ENCODE measurements around the gene GNRH2. TPM values are rescaled to one million over a fixed set of nuclear protein-coding genes. Genes with fewer than 3 reads are reported as not detected.
A peak's percentile ranks its signal among the peaks of the same experiment; 100 is the strongest.

Gene GNRH2
- total RNA-seq, 1 experiment from 2014 or later = 0.65 TPM

- BruUV-seq (replicated peaks) = no TSS peak
- H3K4me3 ChIP-seq = no peak overlapping the region
- intact Hi-C loops (cut with micrococcal nuclease; ENCODE audit: unreplicated experiment) = loop anchor here (1.0 kb wide), 2 partner anchors 245 to 313 kb away; no protein-coding TSS in a partner anchor
- TF ChIP-seq CTCF (conservative IDR thresholded peaks at IDR 0.05) (peak; percentile 78), EZH2 (IDR thresholded peaks at IDR 0.05; ENCODE audit: low read depth) (no peak)
- H3K27ac ChIP-seq = no peak overlapping the region
- H3K79me2 ChIP-seq (ENCODE audit: low read depth) = no peaks in the 10 kb centered on the region
- no peaks in the 10 kb centered on the region for H3F3A ChIP-seq (ENCODE audit: insufficient read depth, low read depth)
- CTCF ChIA-PET = interaction anchor here (0.5 to 1.0 kb wide), 2 partner anchors 91 to 245 kb away, joined by 4 to 8 read pairs; no protein-coding TSS in a partner anchor
- no peaks in the 10 kb centered on the region for H3K9me3 ChIP-seq (ENCODE audit: insufficient read depth, low read depth)
- DNase-seq = peak in 1 of 2 experiments; percentile 57
- H4K20me1 ChIP-seq (ENCODE audit: insufficient read depth) = no peaks in the 10 kb centered on the region; the same call in 1 of the 2 replicates
- no peak overlapping the region for H2AFZ ChIP-seq
- H3K4me1 ChIP-seq (replicated peaks; ENCODE audit: insufficient read depth) = no peaks in the 10 kb centered on the region
- peaks cover 3% of the 10 kb centered on the region; the same call in 1 of the 2 replicates for H3K36me3 ChIP-seq (ENCODE audit: low read depth)
- H3K4me2 ChIP-seq = no peak overlapping the region
- POLR2A ChIA-PET (ENCODE audit: unreplicated experiment) = no interaction called here
- H3K9me2 ChIP-seq (ENCODE audit: insufficient read depth) = no peaks in the 10 kb centered on the region
- H3K27me3 ChIP-seq (ENCODE audit: insufficient read depth, low read depth) = no peaks in the 10 kb centered on the region
Observed at GRCh38 chr20:3000852-3001523, 42.4 kb upstream of the GNRH2 start.

- no peak overlapping the region for H3K4me2 ChIP-seq
- H3K79me2 ChIP-seq (ENCODE audit: low read depth) = no peaks in the 10 kb centered on the region
- ChIA-PET POLR2A (ENCODE audit: unreplicated experiment) (no interaction called here), CTCF (no interaction called here)
- no peak for TF ChIP-seq CTCF (conservative IDR thresholded peaks at IDR 0.05)
- no peak for TF ChIP-seq EZH2 (IDR thresholded peaks at IDR 0.05; ENCODE audit: low read depth)
- H3K9me2 ChIP-seq (ENCODE audit: insufficient read depth) = no peaks in the 10 kb centered on the region
- no peak overlapping the region for H3K4me3 ChIP-seq
- H3K4me1 ChIP-seq (replicated peaks; ENCODE audit: insufficient read depth) = no peaks in the 10 kb centered on the region
- intact Hi-C loops (cut with micrococcal nuclease; ENCODE audit: unreplicated experiment) = no loop called here
- H3K27me3 ChIP-seq (ENCODE audit: insufficient read depth, low read depth) = no peaks in the 10 kb centered on the region
- H3K9me3 ChIP-seq (ENCODE audit: insufficient read depth, low read depth) = no peaks in the 10 kb centered on the region
- DNase-seq = no peak
- H3K27ac ChIP-seq = no peak overlapping the region
- no peaks in the 10 kb centered on the region for H3F3A ChIP-seq (ENCODE audit: insufficient read depth, low read depth)
- no peak overlapping the region for H2AFZ ChIP-seq
- no peaks in the 10 kb centered on the region; the same call in 1 of the 2 replicates for H4K20me1 ChIP-seq (ENCODE audit: insufficient read depth)
- BruUV-seq (replicated peaks) = no TSS peak
- no peaks in the 10 kb centered on the region for H3K36me3 ChIP-seq (ENCODE audit: low read depth)
Observed at GRCh38 chr20:3003416-3003815, 40.0 kb upstream of the GNRH2 start.

GRCh38 chr20:3010985-3011723 lies 32.3 kb upstream of the GNRH2 start:
- ChIA-PET POLR2A (ENCODE audit: unreplicated experiment) (no interaction called here), CTCF (no interaction called here)
- Histone ChIP-seq H3K27ac (no peak overlapping the region), H3F3A (ENCODE audit: insufficient read depth, low read depth) (no peaks in the 10 kb centered on the region), H3K4me2 (no peak overlapping the region), H3K4me1 (replicated peaks; ENCODE audit: insufficient read depth) (no peaks in the 10 kb centered on the region), H2AFZ (no peak overlapping the region), H4K20me1 (ENCODE audit: insufficient read depth) (no peaks in the 10 kb centered on the region), H3K9me3 (ENCODE audit: insufficient read depth, low read depth) (no peaks in the 10 kb centered on the region), H3K4me3 (no peak overlapping the region), H3K79me2 (ENCODE audit: low read depth) (no peaks in the 10 kb centered on the region), H3K9me2 (ENCODE audit: insufficient read depth) (no peaks in the 10 kb centered on the region), H3K36me3 (ENCODE audit: low read depth) (no peaks in the 10 kb centered on the region), H3K27me3 (ENCODE audit: insufficient read depth, low read depth) (no peaks in the 10 kb centered on the region)
- BruUV-seq (replicated peaks) = no TSS peak
- no peak for DNase-seq
- no peak for TF ChIP-seq CTCF (conservative IDR thresholded peaks at IDR 0.05)
- no peak for TF ChIP-seq EZH2 (IDR thresholded peaks at IDR 0.05; ENCODE audit: low read depth)
- intact Hi-C loops (cut with micrococcal nuclease; ENCODE audit: unreplicated experiment) = no loop called here
